ENCODE data around the gene TCF7L2.
A peak's percentile ranks its signal among the peaks of the same experiment; 100 is the strongest.

The TCF7L2 gene

DNA sequence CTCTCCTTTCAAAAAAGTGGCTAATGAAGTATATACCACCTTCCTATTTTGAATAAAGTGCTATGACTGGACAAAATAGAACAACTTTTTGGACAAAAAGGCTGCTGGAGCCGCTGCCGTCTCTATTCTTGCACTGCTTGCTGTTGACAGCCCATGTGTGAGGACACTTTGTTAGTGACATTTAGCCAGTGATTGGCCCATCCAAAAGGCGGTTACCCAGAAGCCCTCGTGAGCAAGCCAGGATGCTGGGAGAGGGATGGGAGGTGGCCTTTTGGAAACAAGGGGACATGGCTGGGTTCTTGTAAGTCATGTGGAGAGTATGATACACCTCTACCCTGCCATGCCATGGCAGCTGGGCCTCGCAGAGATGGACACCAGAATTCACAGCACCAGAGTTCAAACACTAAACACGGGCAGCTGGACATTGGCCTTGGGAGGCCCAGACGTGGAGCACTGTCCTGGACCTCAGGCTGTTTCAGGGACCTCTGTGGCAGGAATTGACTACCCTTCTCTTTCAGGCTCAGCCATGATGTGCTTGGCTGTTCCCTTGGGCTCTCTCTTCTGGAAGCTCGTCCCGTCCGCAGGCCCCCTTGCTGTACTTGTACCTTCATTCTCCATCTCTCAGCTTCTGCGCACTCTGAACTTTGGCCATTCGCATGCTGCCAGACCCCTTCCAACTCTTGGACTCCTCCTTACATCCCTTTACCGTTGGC, 118.3 kb downstream of the TCF7L2 start:
- no peak overlapping the region for H3K4me3 ChIP-seq (replicated peaks; ENCODE audit: low read depth, low read length)
- DNase-seq (ENCODE audit: extremely low read depth, low read depth) = no peak
- TF ChIP-seq, protein P1, sequence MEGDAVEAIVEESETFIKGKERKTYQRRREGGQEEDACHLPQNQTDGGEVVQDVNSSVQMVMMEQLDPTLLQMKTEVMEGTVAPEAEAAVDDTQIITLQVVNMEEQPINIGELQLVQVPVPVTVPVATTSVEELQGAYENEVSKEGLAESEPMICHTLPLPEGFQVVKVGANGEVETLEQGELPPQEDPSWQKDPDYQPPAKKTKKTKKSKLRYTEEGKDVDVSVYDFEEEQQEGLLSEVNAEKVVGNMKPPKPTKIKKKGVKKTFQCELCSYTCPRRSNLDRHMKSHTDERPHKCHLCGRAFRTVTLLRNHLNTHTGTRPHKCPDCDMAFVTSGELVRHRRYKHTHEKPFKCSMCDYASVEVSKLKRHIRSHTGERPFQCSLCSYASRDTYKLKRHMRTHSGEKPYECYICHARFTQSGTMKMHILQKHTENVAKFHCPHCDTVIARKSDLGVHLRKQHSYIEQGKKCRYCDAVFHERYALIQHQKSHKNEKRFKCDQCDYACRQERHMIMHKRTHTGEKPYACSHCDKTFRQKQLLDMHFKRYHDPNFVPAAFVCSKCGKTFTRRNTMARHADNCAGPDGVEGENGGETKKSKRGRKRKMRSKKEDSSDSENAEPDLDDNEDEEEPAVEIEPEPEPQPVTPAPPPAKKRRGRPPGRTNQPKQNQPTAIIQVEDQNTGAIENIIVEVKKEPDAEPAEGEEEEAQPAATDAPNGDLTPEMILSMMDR (IDR thresholded peaks at IDR 0.05; ENCODE audit: low read depth, low read length, missing control alignments) = no peak

DNA sequence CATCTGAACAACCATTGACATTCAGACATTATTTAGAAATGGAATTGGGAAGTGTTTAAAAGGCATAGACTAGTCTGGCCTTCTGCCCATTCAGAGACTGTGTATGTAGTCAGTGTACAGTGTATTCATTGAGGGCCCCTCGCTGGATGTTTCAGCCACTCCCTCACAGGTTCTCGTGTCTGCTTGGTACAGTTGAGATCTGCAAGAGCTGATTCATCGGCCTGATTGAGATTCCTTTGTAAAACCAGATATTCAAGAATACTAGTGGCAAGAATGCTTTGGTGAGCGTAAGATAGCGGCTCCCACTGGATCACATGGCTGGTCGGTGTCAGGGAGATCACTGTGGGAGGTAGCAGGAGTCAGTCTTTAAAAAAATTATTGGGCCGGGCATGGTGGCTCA, 119.5 kb downstream of the TCF7L2 start:
- TF ChIP-seq, protein P1 (IDR thresholded peaks at IDR 0.05; ENCODE audit: low read depth, low read length, missing control alignments) = no peak
- no peak overlapping the region for H3K4me3 ChIP-seq (replicated peaks; ENCODE audit: low read depth, low read length)
- DNase-seq (ENCODE audit: extremely low read depth, low read depth) = no peak

DNA sequence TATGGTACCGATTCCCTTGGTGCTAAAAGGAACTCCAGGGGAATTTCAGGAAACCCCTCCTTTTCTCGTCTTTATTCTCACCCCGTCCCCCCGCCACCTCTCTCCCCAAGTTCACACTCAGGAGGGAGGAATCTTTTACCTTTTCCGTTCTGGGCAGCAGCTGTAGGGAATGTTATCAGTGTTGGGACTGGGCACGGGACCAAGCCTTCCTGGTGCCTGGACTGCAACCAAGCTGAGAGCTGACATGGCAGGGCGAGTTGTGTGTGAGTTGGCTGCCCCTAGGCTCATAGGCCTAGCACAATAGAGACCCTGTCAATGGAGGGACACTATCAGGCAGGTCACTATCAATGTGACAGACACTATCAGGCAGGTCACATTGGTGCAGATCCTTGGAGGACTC, 121.4 kb downstream of the TCF7L2 start:
- TF ChIP-seq, protein P1 (IDR thresholded peaks at IDR 0.05; ENCODE audit: low read depth, low read length, missing control alignments) = no peak
- DNase-seq (ENCODE audit: extremely low read depth, low read depth) = no peak
- no peak overlapping the region for H3K4me3 ChIP-seq (replicated peaks; ENCODE audit: low read depth, low read length)

DNA sequence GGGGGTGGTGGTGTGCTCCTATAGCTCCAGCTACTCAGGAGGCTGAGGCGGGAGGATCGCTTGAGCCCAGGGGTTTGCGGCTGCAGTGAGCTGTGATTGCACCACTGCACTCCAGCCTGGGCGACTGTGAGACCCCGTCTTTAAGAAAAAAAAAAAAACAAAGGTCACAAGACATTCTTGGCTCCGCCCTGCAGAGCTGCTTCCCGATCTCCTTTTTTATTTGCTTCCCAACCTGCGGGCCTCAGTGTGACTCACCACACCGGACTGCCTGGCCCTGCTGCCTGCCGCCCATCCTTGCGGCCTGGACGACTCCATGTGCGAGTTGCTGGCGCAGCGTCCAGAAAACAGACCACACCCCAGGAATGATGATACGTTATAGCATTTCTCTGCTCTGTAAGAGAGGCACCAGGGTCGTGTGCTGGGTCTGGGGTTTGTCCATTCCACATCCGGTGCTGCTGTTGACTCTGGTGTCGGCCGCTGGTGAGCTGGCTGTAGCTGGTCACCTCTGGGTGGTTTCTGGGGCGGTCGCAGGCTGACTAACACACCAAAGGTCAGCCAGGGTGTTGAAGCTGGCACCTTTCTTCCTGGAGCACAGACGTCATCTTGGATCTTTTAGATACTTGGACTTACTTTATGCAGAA, 123.6 kb downstream of the TCF7L2 start:
- TF ChIP-seq, protein P1 (IDR thresholded peaks at IDR 0.05; ENCODE audit: low read depth, low read length, missing control alignments) = no peak
- H3K4me3 ChIP-seq (replicated peaks; ENCODE audit: low read depth, low read length) = no peak overlapping the region
- DNase-seq (ENCODE audit: extremely low read depth, low read depth) = peak; percentile 91

DNA sequence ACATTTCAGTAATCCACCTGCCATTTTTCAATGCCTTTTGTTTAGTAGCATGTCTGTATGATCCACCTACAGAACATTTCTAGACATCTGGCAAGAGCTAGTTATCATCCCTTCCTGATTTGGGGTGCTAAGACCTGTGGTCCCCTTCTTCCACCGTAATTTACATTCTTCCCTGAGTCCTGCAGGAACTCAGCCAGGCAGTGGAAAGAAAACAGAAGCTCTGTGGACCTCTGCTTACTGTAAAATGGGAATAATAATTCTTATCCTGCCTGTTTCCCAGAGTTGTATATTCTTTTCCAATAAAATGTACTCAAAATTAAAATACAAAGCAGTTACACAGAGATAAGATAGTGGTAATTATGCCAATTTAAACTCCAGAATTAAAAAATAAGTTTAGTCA, 126.9 kb downstream of the TCF7L2 start:
- TF ChIP-seq, protein P1 (IDR thresholded peaks at IDR 0.05; ENCODE audit: low read depth, low read length, missing control alignments) = no peak
- DNase-seq (ENCODE audit: extremely low read depth, low read depth) = no peak
- no peak overlapping the region for H3K4me3 ChIP-seq (replicated peaks; ENCODE audit: low read depth, low read length)

DNA sequence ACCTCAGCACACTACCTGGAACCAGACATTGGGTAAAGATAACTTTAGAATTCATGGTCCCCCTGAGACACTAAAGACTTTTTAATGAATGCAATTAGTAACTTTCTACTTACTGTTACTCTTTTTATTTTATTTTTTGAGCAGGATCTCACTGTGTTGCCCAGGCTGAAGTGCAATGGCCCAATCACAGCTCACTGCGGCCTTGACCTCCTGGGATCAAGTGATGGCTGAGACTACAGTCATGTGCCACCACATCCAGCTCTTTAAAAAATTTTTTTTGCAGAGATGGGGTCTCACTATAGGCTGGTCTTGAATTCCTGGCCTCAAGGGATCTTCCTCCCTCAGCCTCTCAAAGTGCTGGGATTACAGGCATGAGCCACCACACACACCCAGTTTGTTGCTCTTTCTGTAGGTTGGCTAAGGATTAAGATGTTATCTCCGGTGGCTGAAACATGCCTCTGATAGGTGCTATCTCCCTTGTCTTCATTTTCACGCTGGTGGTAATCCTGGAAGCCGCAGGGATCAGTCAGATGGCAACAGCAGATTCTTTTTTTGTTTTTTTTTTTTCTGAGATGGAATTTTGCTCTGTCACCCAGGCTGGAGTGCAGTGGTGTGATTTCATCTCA, 128.3 kb downstream of the TCF7L2 start:
- TF ChIP-seq, protein P1 (IDR thresholded peaks at IDR 0.05; ENCODE audit: low read depth, low read length, missing control alignments) = no peak
- no peak for DNase-seq (ENCODE audit: extremely low read depth, low read depth)
- no peak overlapping the region for H3K4me3 ChIP-seq (replicated peaks; ENCODE audit: low read depth, low read length)

Data from HFF-Myc (cell line).